Nephron progenitor cell (in vitro differentiated cells): Measurements from ENCODE around the gene SULT2B1.
A peak's percentile ranks its signal among the peaks of the same experiment; 100 is the strongest.

Source experiments
- DNase-seq: peaks from one replicate; pipeline ENCODE4 v3.0.0; 2021
- H3K27ac Mint-ChIP-seq: 2 replicates; pipeline ENCODE4 v1.8.0; 2021; ENCODE audit warnings: mild to moderate bottlenecking, moderate library complexity, mixed read lengths
- H3K27me3 Mint-ChIP-seq: 2 replicates; pipeline ENCODE4 v1.8.0; 2021; ENCODE audit warnings: mild to moderate bottlenecking, low read depth, mixed read lengths; ENCODE audit not compliant: poor library complexity
- H3K36me3 Mint-ChIP-seq: 2 replicates; pipeline ENCODE4 v1.8.0; 2021; ENCODE audit warnings: low read depth, mixed read lengths
- H3K4me1 Mint-ChIP-seq: 2 replicates; pipeline ENCODE4 v1.8.0; 2021; ENCODE audit warnings: mixed read lengths
- H3K4me3 Mint-ChIP-seq: 2 replicates; pipeline ENCODE4 v1.8.0; 2021; ENCODE audit warnings: mild to moderate bottlenecking, moderate library complexity, mixed read lengths
- H3K9me3 Mint-ChIP-seq: 2 replicates; pipeline ENCODE4 v1.8.0; 2021; ENCODE audit warnings: mild to moderate bottlenecking, moderate library complexity, mixed read lengths
- TF ChIP-seq, protein P1 (sequence below): fragments of 200-600 bp; sonication (generic); IDR thresholded peaks from 2 replicates; pipeline ENCODE4 v1.5.0; 2021; ENCODE audit warnings: antibody characterized with exemption

The SULT2B1 gene

DNA sequence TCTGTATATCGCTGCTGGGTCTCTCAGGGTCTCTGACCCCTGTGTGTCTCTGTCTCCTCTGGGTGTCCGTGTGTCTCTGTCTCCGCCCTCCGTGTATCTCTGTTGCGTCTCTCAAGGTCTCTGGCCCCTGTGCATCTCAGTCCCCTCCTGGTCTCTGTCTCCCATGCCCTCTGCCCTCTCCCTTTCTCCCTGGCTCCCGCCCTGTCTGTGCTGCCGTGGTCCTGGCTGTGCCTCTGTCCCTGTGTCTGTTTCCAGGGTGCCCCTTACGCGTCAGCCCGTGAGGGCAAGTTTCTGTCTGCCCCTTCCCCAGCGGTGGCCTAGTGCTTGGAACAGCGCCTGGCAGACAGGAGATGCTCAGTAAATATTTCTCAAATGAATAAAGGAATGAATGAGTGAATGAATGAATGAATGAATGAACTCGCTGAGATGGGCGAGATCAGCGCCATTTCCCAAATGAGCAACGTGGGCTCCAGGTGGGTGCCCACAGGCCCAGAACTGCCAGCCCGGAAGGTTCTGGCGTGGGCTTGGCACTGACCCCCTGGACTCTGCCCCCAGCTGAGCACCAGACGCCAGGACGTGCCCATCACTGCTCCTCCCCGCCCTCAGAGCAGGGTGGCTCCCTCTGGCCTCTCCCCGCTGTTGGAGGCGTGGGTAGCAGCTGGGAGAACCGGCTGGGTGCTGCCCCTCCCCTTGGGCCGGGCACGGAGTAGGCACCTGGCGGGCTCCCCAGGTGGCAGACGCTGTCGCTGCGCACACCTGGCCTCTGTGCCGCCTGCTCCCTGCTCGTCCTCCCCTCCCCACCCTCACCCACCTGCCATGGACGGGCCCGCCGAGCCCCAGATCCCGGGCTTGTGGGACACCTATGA, at the start of gene SULT2B1:
TSS of gene SULT2B1 (plus strand) at position 736 of the 866 bp plus-strand sequence. CDS start at position 817, 81 bp downstream.
- Mint-ChIP-seq H3K9me3 (no peaks in the 10 kb centered on the region), H3K27ac (no peak within 1 kb of the TSS), H3K4me1 (peaks cover 31% of the 10 kb centered on the region), H3K36me3 (no peaks in the 10 kb centered on the region), H3K27me3 (peaks cover 14% of the 10 kb centered on the region), H3K4me3 (no peak within 1 kb of the TSS)
- DNase-seq, result no peak
- TF ChIP-seq, protein P1, sequence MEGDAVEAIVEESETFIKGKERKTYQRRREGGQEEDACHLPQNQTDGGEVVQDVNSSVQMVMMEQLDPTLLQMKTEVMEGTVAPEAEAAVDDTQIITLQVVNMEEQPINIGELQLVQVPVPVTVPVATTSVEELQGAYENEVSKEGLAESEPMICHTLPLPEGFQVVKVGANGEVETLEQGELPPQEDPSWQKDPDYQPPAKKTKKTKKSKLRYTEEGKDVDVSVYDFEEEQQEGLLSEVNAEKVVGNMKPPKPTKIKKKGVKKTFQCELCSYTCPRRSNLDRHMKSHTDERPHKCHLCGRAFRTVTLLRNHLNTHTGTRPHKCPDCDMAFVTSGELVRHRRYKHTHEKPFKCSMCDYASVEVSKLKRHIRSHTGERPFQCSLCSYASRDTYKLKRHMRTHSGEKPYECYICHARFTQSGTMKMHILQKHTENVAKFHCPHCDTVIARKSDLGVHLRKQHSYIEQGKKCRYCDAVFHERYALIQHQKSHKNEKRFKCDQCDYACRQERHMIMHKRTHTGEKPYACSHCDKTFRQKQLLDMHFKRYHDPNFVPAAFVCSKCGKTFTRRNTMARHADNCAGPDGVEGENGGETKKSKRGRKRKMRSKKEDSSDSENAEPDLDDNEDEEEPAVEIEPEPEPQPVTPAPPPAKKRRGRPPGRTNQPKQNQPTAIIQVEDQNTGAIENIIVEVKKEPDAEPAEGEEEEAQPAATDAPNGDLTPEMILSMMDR, result no peak

DNA sequence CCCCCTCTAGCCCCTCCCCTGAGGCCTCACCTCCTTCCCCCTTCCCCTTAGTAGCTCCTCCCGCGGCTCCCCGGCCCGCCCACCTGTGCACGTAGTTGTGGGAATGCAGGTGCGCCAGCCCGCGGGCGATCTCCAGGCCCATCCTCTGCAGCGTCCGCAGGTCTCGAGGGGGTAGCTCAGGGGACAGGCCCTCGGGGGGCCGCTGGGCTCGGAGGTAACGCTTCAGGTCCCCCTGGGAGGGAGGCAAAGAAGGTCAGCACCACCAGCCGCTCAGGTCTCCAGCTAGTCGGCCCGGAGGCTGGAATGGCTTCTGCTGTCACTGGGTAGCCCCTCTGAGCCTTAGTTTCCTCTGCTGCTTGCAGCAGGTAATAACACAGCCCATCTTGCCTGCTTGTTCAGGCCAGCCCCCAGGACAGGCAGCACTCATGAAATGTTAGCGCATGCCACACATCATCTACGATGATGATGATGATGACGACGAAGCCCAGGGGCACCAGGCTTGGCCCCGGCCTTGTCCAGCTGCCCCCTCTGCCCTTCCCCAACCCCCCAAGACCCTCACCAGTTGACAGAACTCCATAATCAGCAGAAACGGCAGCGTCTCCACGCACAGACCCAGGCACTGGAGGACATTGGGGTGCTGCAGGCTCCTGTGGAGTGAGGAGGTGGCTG, 49.5 kb upstream of the SULT2B1 start:
- Mint-ChIP-seq H3K27ac (no peak overlapping the region), H3K27me3 (peaks cover 14% of the 10 kb centered on the region), H3K9me3 (no peaks in the 10 kb centered on the region), H3K36me3 (no peaks in the 10 kb centered on the region), H3K4me3 (peak overlapping the region; percentile 78), H3K4me1 (peaks cover 35% of the 10 kb centered on the region)
- TF ChIP-seq, protein P1, result no peak
- no peak for DNase-seq

- TF ChIP-seq, protein P1, result peak; percentile 38
- H3K9me3 Mint-ChIP-seq, result no peaks in the 10 kb centered on the region
- H3K27ac Mint-ChIP-seq, result no peak overlapping the region
- no peak for DNase-seq
- H3K27me3 Mint-ChIP-seq, result peaks cover 45% of the 10 kb centered on the region
- H3K4me1 Mint-ChIP-seq, result peaks cover 36% of the 10 kb centered on the region
- H3K4me3 Mint-ChIP-seq, result no peak overlapping the region
- H3K36me3 Mint-ChIP-seq, result no peaks in the 10 kb centered on the region
Observed at GRCh38 chr19:48506138-48506733, 45.7 kb upstream of the SULT2B1 start.

DNA sequence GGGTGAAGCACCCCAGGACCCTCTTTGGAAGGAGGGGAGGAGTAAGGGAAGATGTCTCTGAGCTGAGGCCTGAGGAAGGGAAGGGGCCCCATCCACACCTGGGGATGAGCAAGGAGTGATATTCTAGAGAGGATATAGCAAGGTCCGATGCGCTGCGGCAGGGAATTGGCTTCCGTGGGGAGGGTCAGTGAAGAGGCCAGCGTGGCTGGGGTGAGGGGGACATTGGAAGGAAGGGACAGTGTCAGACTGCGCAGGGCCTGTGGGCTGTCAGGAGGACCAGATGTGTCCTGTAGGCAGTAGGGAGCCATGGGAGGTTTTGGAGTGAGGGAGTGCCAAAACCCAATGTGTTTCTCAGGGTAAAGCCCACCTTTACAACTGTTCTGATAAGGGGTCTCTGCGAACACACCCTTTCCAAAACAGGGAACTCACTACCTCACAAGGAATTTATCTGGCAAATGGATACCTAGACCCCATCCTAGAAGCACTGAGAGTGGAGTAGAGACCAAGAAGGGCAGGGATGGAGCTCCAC, 44.0 kb upstream of the SULT2B1 start:
- Mint-ChIP-seq H3K36me3 (no peaks in the 10 kb centered on the region), H3K27ac (no peak overlapping the region), H3K4me3 (no peak overlapping the region), H3K27me3 (peaks cover 45% of the 10 kb centered on the region), H3K9me3 (no peaks in the 10 kb centered on the region), H3K4me1 (peaks cover 24% of the 10 kb centered on the region)
- TF ChIP-seq, protein P1, result no peak
- DNase-seq, result no peak

- Mint-ChIP-seq H3K27me3 (peaks cover 41% of the 10 kb centered on the region), H3K9me3 (no peaks in the 10 kb centered on the region), H3K36me3 (no peaks in the 10 kb centered on the region), H3K4me3 (no peak overlapping the region), H3K4me1 (peaks cover 20% of the 10 kb centered on the region), H3K27ac (no peak overlapping the region)
- TF ChIP-seq, protein P1, result no peak
- DNase-seq, result no peak
Observed at GRCh38 chr19:48508729-48509411, 43.1 kb upstream of the SULT2B1 start.
